ENCODE results near the gene SCNN1B. TPM values are rescaled to one million over a fixed set of nuclear protein-coding genes. Genes with fewer than 3 reads are reported as not detected.
"Not testable (repeated sequence)": the region's sequence is repeated elsewhere in the genome, so short reads cannot be mapped to it uniquely, and the experiment has no call there.

The SCNN1B gene
- polyA plus RNA-seq (2013, experiment 1 of 2) = not detected
- not detected for polyA plus RNA-seq (2013, experiment 2 of 2)

GRCh38 chr16:23302045-23302956, at the start of gene SCNN1B:
Gene SCNN1B, plus strand, starts transcription at chr16:23302302. Its CDS starts 46,298 bp downstream, at chr16:23348600.
- no peak within 1 kb of the TSS for H3K27ac ChIP-seq (ENCODE audit: low read depth, low read length, severe bottlenecking)
- H3K4me3 ChIP-seq (ENCODE audit: extremely low read depth, insufficient read depth, low read length, poor library complexity, severe bottlenecking) = peak within 1 kb of the TSS; percentile 24
- H3K9me3 ChIP-seq (ENCODE audit: control insufficient read depth, low read length) = no peaks in the 10 kb centered on the region
- peaks cover 5% of the 10 kb centered on the region for H3K4me1 ChIP-seq (ENCODE audit: control insufficient read depth, insufficient read depth, low read length, poor library complexity, severe bottlenecking)
- WGBS, 2 experiments (ENCODE audit: insufficient coverage in 2 of 2) = 3% methylated on average over 56 to 75 of the region's 81 CpGs
- no peaks in the 10 kb centered on the region for H3K36me3 ChIP-seq (ENCODE audit: control insufficient read depth, insufficient read depth, low read length)

GRCh38 chr16:23252310-23252709, 49.8 kb upstream of the SCNN1B start:
- Histone ChIP-seq H3K9me3 (ENCODE audit: control insufficient read depth, low read length) (no peaks in the 10 kb centered on the region), H3K36me3 (ENCODE audit: control insufficient read depth, insufficient read depth, low read length) (no peaks in the 10 kb centered on the region), H3K4me1 (ENCODE audit: control insufficient read depth, insufficient read depth, low read length, poor library complexity, severe bottlenecking) (no peaks in the 10 kb centered on the region), H3K4me3 (ENCODE audit: extremely low read depth, insufficient read depth, low read length, poor library complexity, severe bottlenecking) (no peak overlapping the region), H3K27ac (ENCODE audit: low read depth, low read length, severe bottlenecking) (no peak overlapping the region)
- WGBS, 2 experiments (ENCODE audit: insufficient coverage in 2 of 2) = 97% methylated on average over 4 of the region's 5 CpGs; no CpG with 5 or more reads in 1 of the 2 experiments

GRCh38 chr16:23253650-23254049, 48.5 kb upstream of the SCNN1B start:
- WGBS, 2 experiments (ENCODE audit: insufficient coverage in 2 of 2) = no CpG with 5 or more reads among the region's 1 CpG
- H3K36me3 ChIP-seq (ENCODE audit: control insufficient read depth, insufficient read depth, low read length); H3K9me3 ChIP-seq (ENCODE audit: control insufficient read depth, low read length); H3K27ac ChIP-seq (ENCODE audit: low read depth, low read length, severe bottlenecking); H3K4me3 ChIP-seq (ENCODE audit: extremely low read depth, insufficient read depth, low read length, poor library complexity, severe bottlenecking); H3K4me1 ChIP-seq (ENCODE audit: control insufficient read depth, insufficient read depth, low read length, poor library complexity, severe bottlenecking): not testable (repeated sequence)

- WGBS, 2 experiments (ENCODE audit: insufficient coverage in 2 of 2) = 33 to 66% methylated on average over 1 to 2 of the region's 4 CpGs
- Histone ChIP-seq H3K4me1 (ENCODE audit: control insufficient read depth, insufficient read depth, low read length, poor library complexity, severe bottlenecking) (no peaks in the 10 kb centered on the region), H3K4me3 (ENCODE audit: extremely low read depth, insufficient read depth, low read length, poor library complexity, severe bottlenecking) (no peak overlapping the region), H3K9me3 (ENCODE audit: control insufficient read depth, low read length) (no peaks in the 10 kb centered on the region), H3K36me3 (ENCODE audit: control insufficient read depth, insufficient read depth, low read length) (no peaks in the 10 kb centered on the region), H3K27ac (ENCODE audit: low read depth, low read length, severe bottlenecking) (no peak overlapping the region)
Observed at GRCh38 chr16:23254338-23254737, 47.8 kb upstream of the SCNN1B start.

- Histone ChIP-seq H3K27ac (ENCODE audit: low read depth, low read length, severe bottlenecking) (no peak overlapping the region), H3K4me1 (ENCODE audit: control insufficient read depth, insufficient read depth, low read length, poor library complexity, severe bottlenecking) (no peaks in the 10 kb centered on the region), H3K4me3 (ENCODE audit: extremely low read depth, insufficient read depth, low read length, poor library complexity, severe bottlenecking) (no peak overlapping the region), H3K9me3 (ENCODE audit: control insufficient read depth, low read length) (no peaks in the 10 kb centered on the region), H3K36me3 (ENCODE audit: control insufficient read depth, insufficient read depth, low read length) (no peaks in the 10 kb centered on the region)
- 63 to 70% methylated on average over 2 to 3 of the region's 4 CpGs for WGBS, 2 experiments (ENCODE audit: insufficient coverage in 2 of 2)
Observed at GRCh38 chr16:23255000-23255399, 47.1 kb upstream of the SCNN1B start.

GRCh38 chr16:23256440-23256839, 45.7 kb upstream of the SCNN1B start:
- Histone ChIP-seq H3K4me1 (ENCODE audit: control insufficient read depth, insufficient read depth, low read length, poor library complexity, severe bottlenecking) (no peaks in the 10 kb centered on the region), H3K4me3 (ENCODE audit: extremely low read depth, insufficient read depth, low read length, poor library complexity, severe bottlenecking) (no peak overlapping the region), H3K27ac (ENCODE audit: low read depth, low read length, severe bottlenecking) (no peak overlapping the region), H3K36me3 (ENCODE audit: control insufficient read depth, insufficient read depth, low read length) (no peaks in the 10 kb centered on the region), H3K9me3 (ENCODE audit: control insufficient read depth, low read length) (no peaks in the 10 kb centered on the region)
- 79 to 82% methylated on average over 1 of the region's 3 CpGs for WGBS, 2 experiments (ENCODE audit: insufficient coverage in 2 of 2)

GRCh38 chr16:23257682-23258081, 44.4 kb upstream of the SCNN1B start:
- 71 to 86% methylated on average over 1 of the region's 1 CpG for WGBS, 2 experiments (ENCODE audit: insufficient coverage in 2 of 2)
- Histone ChIP-seq H3K36me3 (ENCODE audit: control insufficient read depth, insufficient read depth, low read length) (no peaks in the 10 kb centered on the region), H3K4me3 (ENCODE audit: extremely low read depth, insufficient read depth, low read length, poor library complexity, severe bottlenecking) (no peak overlapping the region), H3K27ac (ENCODE audit: low read depth, low read length, severe bottlenecking) (no peak overlapping the region), H3K9me3 (ENCODE audit: control insufficient read depth, low read length) (no peaks in the 10 kb centered on the region), H3K4me1 (ENCODE audit: control insufficient read depth, insufficient read depth, low read length, poor library complexity, severe bottlenecking) (no peaks in the 10 kb centered on the region)

- Histone ChIP-seq H3K36me3 (ENCODE audit: control insufficient read depth, insufficient read depth, low read length) (no peaks in the 10 kb centered on the region), H3K27ac (ENCODE audit: low read depth, low read length, severe bottlenecking) (no peak overlapping the region), H3K4me3 (ENCODE audit: extremely low read depth, insufficient read depth, low read length, poor library complexity, severe bottlenecking) (no peak overlapping the region), H3K9me3 (ENCODE audit: control insufficient read depth, low read length) (no peaks in the 10 kb centered on the region), H3K4me1 (ENCODE audit: control insufficient read depth, insufficient read depth, low read length, poor library complexity, severe bottlenecking) (no peaks in the 10 kb centered on the region)
- no CpG with 5 or more reads among the region's 2 CpGs for WGBS, 2 experiments (ENCODE audit: insufficient coverage in 2 of 2)
Observed at GRCh38 chr16:23258919-23259237, 43.2 kb upstream of the SCNN1B start.

- Histone ChIP-seq H3K27ac (ENCODE audit: low read depth, low read length, severe bottlenecking) (no peak overlapping the region), H3K9me3 (ENCODE audit: control insufficient read depth, low read length) (no peaks in the 10 kb centered on the region), H3K4me1 (ENCODE audit: control insufficient read depth, insufficient read depth, low read length, poor library complexity, severe bottlenecking) (no peaks in the 10 kb centered on the region), H3K4me3 (ENCODE audit: extremely low read depth, insufficient read depth, low read length, poor library complexity, severe bottlenecking) (no peak overlapping the region), H3K36me3 (ENCODE audit: control insufficient read depth, insufficient read depth, low read length) (no peaks in the 10 kb centered on the region)
- WGBS, 2 experiments (ENCODE audit: insufficient coverage in 2 of 2) = 70 to 86% methylated on average over 4 of the region's 6 CpGs
Observed at GRCh38 chr16:23267647-23268046, 34.5 kb upstream of the SCNN1B start.

- Histone ChIP-seq H3K36me3 (ENCODE audit: control insufficient read depth, insufficient read depth, low read length) (no peaks in the 10 kb centered on the region), H3K9me3 (ENCODE audit: control insufficient read depth, low read length) (no peaks in the 10 kb centered on the region), H3K4me1 (ENCODE audit: control insufficient read depth, insufficient read depth, low read length, poor library complexity, severe bottlenecking) (no peaks in the 10 kb centered on the region), H3K4me3 (ENCODE audit: extremely low read depth, insufficient read depth, low read length, poor library complexity, severe bottlenecking) (no peak overlapping the region), H3K27ac (ENCODE audit: low read depth, low read length, severe bottlenecking) (no peak overlapping the region)
Observed at GRCh38 chr16:23268561-23268960, 33.5 kb upstream of the SCNN1B start.

- H3K27ac ChIP-seq (ENCODE audit: low read depth, low read length, severe bottlenecking) = no peak overlapping the region
- no peaks in the 10 kb centered on the region for H3K36me3 ChIP-seq (ENCODE audit: control insufficient read depth, insufficient read depth, low read length)
- H3K9me3 ChIP-seq (ENCODE audit: control insufficient read depth, low read length) = no peaks in the 10 kb centered on the region
- H3K4me1 ChIP-seq (ENCODE audit: control insufficient read depth, insufficient read depth, low read length, poor library complexity, severe bottlenecking) = no peaks in the 10 kb centered on the region
- no peak overlapping the region for H3K4me3 ChIP-seq (ENCODE audit: extremely low read depth, insufficient read depth, low read length, poor library complexity, severe bottlenecking)
- 83 to 87% methylated on average over 5 to 6 of the region's 6 CpGs for WGBS, 2 experiments (ENCODE audit: insufficient coverage in 2 of 2)
Observed at GRCh38 chr16:23269248-23269953, 32.7 kb upstream of the SCNN1B start.

All from mesodermal cell (in vitro differentiated cells).